ENCODE measurements around the gene USF3.

GRCh38 chr3:113736548-113737089 is 40.2 kb upstream of the USF3 start:
- peak; percentile 52 for TF ChIP-seq CTCF (IDR thresholded peaks at IDR 0.05; ENCODE audit: insufficient read depth, low read length, poor library complexity, severe bottlenecking)
- TF ChIP-seq EZH2phosphoT487 (conservative IDR thresholded peaks at IDR 0.05; ENCODE audit: low read length) = no peak

Data from SU-DHL-6 (cell line).